ENCODE measurements around the gene CNTNAP2. TPM values are rescaled to one million over a fixed set of nuclear protein-coding genes. Genes with fewer than 3 reads are reported as not detected.

CNTNAP2 gene
- total RNA-seq = under 1 TPM in 3 of 4 donors, not detected in 1; 0.25 to 0.89 (median 0.30) TPM

GRCh38 chr7:146116521-146117222, at the start of gene CNTNAP2:
CNTNAP2 (plus strand) TSS chr7:146116801; CDS start chr7:146116877, 76 bp downstream.
- Histone ChIP-seq H3K9me3 (no peaks in the 10 kb centered on the region), H3K4me1 (peaks cover 14% of the 10 kb centered on the region), H3K27ac (no peak within 1 kb of the TSS), H3K4me3 (peak within 1 kb of the TSS; percentile 45), H3K36me3 (no peaks in the 10 kb centered on the region), H3K27me3 (peaks cover 23% of the 10 kb centered on the region)
- under 1% methylated on average over 38 of the region's 42 CpGs for WGBS
- no peak for DNase-seq (ENCODE audit: low spot score in 2 of 2)
- TF ChIP-seq POLR2AphosphoS5 (IDR thresholded peaks at IDR 0.05) = no peak
- TF ChIP-seq EP300 (IDR thresholded peaks at IDR 0.05) = no peak
- no peak for TF ChIP-seq POLR2A (IDR thresholded peaks at IDR 0.05)
- TF ChIP-seq CTCF (IDR thresholded peaks at IDR 0.05) = no peak

- Histone ChIP-seq H3K27me3 (no peaks in the 10 kb centered on the region), H3K9me3 (no peaks in the 10 kb centered on the region), H3K36me3 (no peaks in the 10 kb centered on the region), H3K4me3 (no peak overlapping the region), H3K27ac (no peak overlapping the region), H3K4me1 (no peaks in the 10 kb centered on the region)
- WGBS = 70% methylated on average over 3 of the region's 3 CpGs
- TF ChIP-seq CTCF (IDR thresholded peaks at IDR 0.05) (no peak), POLR2A (IDR thresholded peaks at IDR 0.05) (no peak), EP300 (IDR thresholded peaks at IDR 0.05) (no peak), POLR2AphosphoS5 (IDR thresholded peaks at IDR 0.05) (no peak)
- DNase-seq (ENCODE audit: low spot score in 2 of 2) = no peak
Measured at GRCh38 chr7:146067880-146068279, 48.7 kb upstream of the CNTNAP2 start.

GRCh38 chr7:146074195-146074765, 42.3 kb upstream of the CNTNAP2 start:
- Histone ChIP-seq H3K4me3 (no peak overlapping the region), H3K27ac (no peak overlapping the region), H3K27me3 (no peaks in the 10 kb centered on the region), H3K4me1 (no peaks in the 10 kb centered on the region), H3K36me3 (no peaks in the 10 kb centered on the region), H3K9me3 (no peaks in the 10 kb centered on the region)
- DNase-seq (ENCODE audit: low spot score in 2 of 2) = no peak
- WGBS = 64% methylated on average over 5 of the region's 6 CpGs
- TF ChIP-seq EP300 (IDR thresholded peaks at IDR 0.05) (no peak), POLR2A (IDR thresholded peaks at IDR 0.05) (no peak), POLR2AphosphoS5 (IDR thresholded peaks at IDR 0.05) (no peak), CTCF (IDR thresholded peaks at IDR 0.05) (no peak)

GRCh38 chr7:146076344-146076743, 40.3 kb upstream of the CNTNAP2 start:
- H3K9me3 ChIP-seq = no peaks in the 10 kb centered on the region
- H3K4me1 ChIP-seq = no peaks in the 10 kb centered on the region
- no peaks in the 10 kb centered on the region for H3K27me3 ChIP-seq
- 57% methylated on average over 2 of the region's 2 CpGs for WGBS
- no peaks in the 10 kb centered on the region for H3K36me3 ChIP-seq
- no peak overlapping the region for H3K27ac ChIP-seq
- DNase-seq (ENCODE audit: low spot score in 2 of 2) = no peak
- no peak overlapping the region for H3K4me3 ChIP-seq
- TF ChIP-seq CTCF (IDR thresholded peaks at IDR 0.05) = no peak
- TF ChIP-seq EP300 (IDR thresholded peaks at IDR 0.05) = no peak
- no peak for TF ChIP-seq POLR2AphosphoS5 (IDR thresholded peaks at IDR 0.05)
- TF ChIP-seq POLR2A (IDR thresholded peaks at IDR 0.05) = no peak

- 67% methylated on average over 6 of the region's 6 CpGs for WGBS
Measured at GRCh38 chr7:146084086-146084485, 32.5 kb upstream of the CNTNAP2 start.

More at GRCh38 chr7:146084086-146084485, 32.5 kb upstream of the CNTNAP2 start:
- TF ChIP-seq CTCF (IDR thresholded peaks at IDR 0.05) (no peak), EP300 (IDR thresholded peaks at IDR 0.05) (no peak), POLR2AphosphoS5 (IDR thresholded peaks at IDR 0.05) (no peak), POLR2A (IDR thresholded peaks at IDR 0.05) (no peak)
- no peaks in the 10 kb centered on the region for H3K36me3 ChIP-seq
- no peak overlapping the region for H3K4me3 ChIP-seq
- no peaks in the 10 kb centered on the region for H3K9me3 ChIP-seq
- DNase-seq (ENCODE audit: low spot score in 2 of 2) = no peak
- no peak overlapping the region for H3K27ac ChIP-seq
- no peaks in the 10 kb centered on the region for H3K27me3 ChIP-seq
- no peaks in the 10 kb centered on the region for H3K4me1 ChIP-seq

Data from suprapubic skin (tissue), 4 donors.